Keratinocyte (primary cell): ENCODE results near the gene SMTNL2.

Experiments used
- CTCF ChIP-seq, 3 experiments: IDR thresholded peaks in 1 of 3; conservative IDR thresholded peaks in 1 of 3; optimal IDR thresholded peaks in 1 of 3; 2 replicates in 2 of 3; 3 replicates in 1 of 3; pipeline versions ENCODE3 to v1.5.1; 2011; ENCODE audit warnings: low read length in 3 of 3, mild to moderate bottlenecking in 3 of 3, moderate library complexity in 2 of 3, control low read depth in 1 of 3, inconsistent platforms in 1 of 3; ENCODE audit not compliant: insufficient read depth in 2 of 3; ENCODE audit errors: extremely low read depth in 1 of 3
- EZH2 ChIP-seq: IDR thresholded peaks from one replicate; pipeline ENCODE4 v1.6.1; 2012; ENCODE audit warnings: inconsistent platforms, mild to moderate bottlenecking, low read length, moderate library complexity

- TF ChIP-seq CTCF (optimal IDR thresholded peaks at IDR 0.05 in 1 of 3, IDR thresholded peaks at IDR 0.05 in 1 of 3, conservative IDR thresholded peaks at IDR 0.05 in 1 of 3; ENCODE audit: extremely low read depth in 1 of 3, insufficient read depth in 2 of 3, low read length in 3 of 3) (no peak), EZH2 (no peak)
Measured at GRCh38 chr17:4598776-4599504, 14.6 kb downstream of the SMTNL2 start.
